ENCODE data around the gene CLEC4C.

GRCh38 chr12:7719946-7720730, 27.0 kb downstream of the CLEC4C start:
- TF ChIP-seq EZH2 (IDR thresholded peaks at IDR 0.05; ENCODE audit: low read depth, unreplicated experiment) (no peak), REST (IDR thresholded peaks at IDR 0.05; ENCODE audit: unreplicated experiment) (no peak), CTCF (conservative IDR thresholded peaks at IDR 0.05; ENCODE audit: low read depth in 2 of 2) (no peak), POLR2AphosphoS5 (IDR thresholded peaks at IDR 0.05; ENCODE audit: low read depth) (no peak), EZH2phosphoT487 (IDR thresholded peaks at IDR 0.05; ENCODE audit: unreplicated experiment) (no peak)
